Mesodermal cell (in vitro differentiated cells): ENCODE data around the gene OR6C74. TPM values are rescaled to one million over a fixed set of nuclear protein-coding genes. Genes with fewer than 3 reads are reported as not detected.

Experiments
- H3K27ac ChIP-seq: 2 replicates; pipeline ENCODE4 v1.7.0; 2013; ENCODE audit warnings: mild to moderate bottlenecking, low read depth, low read length, moderate library complexity; ENCODE audit not compliant: severe bottlenecking
- H3K36me3 ChIP-seq: 2 replicates; pipeline ENCODE4 v1.7.1; 2013; ENCODE audit warnings: mild to moderate bottlenecking, low read length, moderate library complexity; ENCODE audit not compliant: control insufficient read depth, insufficient read depth
- H3K4me1 ChIP-seq: one replicate; pipeline ENCODE4 v1.7.1; 2013; ENCODE audit warnings: mild to moderate bottlenecking, low read length; ENCODE audit not compliant: insufficient read depth, control insufficient read depth, poor library complexity, severe bottlenecking
- H3K4me3 ChIP-seq: 2 replicates; pipeline ENCODE4 v1.7.0; 2013; ENCODE audit warnings: low read length, control low read depth, mild to moderate bottlenecking; ENCODE audit not compliant: insufficient read depth, poor library complexity, severe bottlenecking; ENCODE audit errors: extremely low read depth
- H3K9me3 ChIP-seq: 2 replicates; pipeline ENCODE4 v1.7.1; 2013; ENCODE audit warnings: mild to moderate bottlenecking, low read length, moderate library complexity; ENCODE audit not compliant: control insufficient read depth
- WGBS, 2 experiments: methylation state at CpG; one replicate each; pipeline ENCODE4 v1.1.5; 2013; ENCODE audit warnings: missing lambda C conversion rate in 2 of 2; ENCODE audit not compliant: insufficient coverage in 2 of 2; 5-methylcytosine and 5-hydroxymethylcytosine counted together
- polyA plus RNA-seq, 2 experiments: library from polyadenylated mRNA; stranded (reverse); fragments of 50-300 nt; gene quantifications; one replicate each; pipeline ENCODE4 v1.2.3, GENCODE V29; 2013

The OR6C74 gene
- not detected for polyA plus RNA-seq (2013, experiment 1 of 2)
- not detected for polyA plus RNA-seq (2013, experiment 2 of 2)

DNA sequence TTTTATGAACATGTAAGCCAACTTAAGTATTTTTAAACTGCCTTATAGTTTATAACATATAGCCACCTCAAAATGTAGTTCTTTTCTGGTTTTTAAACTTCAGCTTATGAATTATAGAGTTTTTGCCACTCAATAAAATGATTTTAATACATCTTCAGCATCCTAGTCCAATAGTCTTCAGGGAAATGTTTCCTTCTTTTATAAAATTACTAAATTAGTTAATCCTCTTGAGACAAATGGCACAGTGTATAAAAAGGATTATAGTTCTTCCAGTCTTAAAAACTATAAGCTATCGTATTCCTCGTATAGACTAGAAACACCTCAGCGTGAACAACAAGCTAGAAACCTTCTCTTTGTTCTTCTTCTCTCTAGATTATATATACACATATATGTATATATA lies at the start of gene OR6C74:
Gene OR6C74, plus strand, starts transcription at position 301 of the 400 bp plus-strand sequence. CDS start 2,679 bp downstream, outside the sequence.
- H3K4me1 ChIP-seq, result no peaks in the 10 kb centered on the region
- H3K9me3 ChIP-seq, result no peaks in the 10 kb centered on the region
- H3K27ac ChIP-seq, result no peak within 1 kb of the TSS
- H3K36me3 ChIP-seq, result no peaks in the 10 kb centered on the region
- H3K4me3 ChIP-seq, result no peak within 1 kb of the TSS
- WGBS, 2 experiments, result no CpG with 5 or more reads among the region's 3 CpGs

DNA sequence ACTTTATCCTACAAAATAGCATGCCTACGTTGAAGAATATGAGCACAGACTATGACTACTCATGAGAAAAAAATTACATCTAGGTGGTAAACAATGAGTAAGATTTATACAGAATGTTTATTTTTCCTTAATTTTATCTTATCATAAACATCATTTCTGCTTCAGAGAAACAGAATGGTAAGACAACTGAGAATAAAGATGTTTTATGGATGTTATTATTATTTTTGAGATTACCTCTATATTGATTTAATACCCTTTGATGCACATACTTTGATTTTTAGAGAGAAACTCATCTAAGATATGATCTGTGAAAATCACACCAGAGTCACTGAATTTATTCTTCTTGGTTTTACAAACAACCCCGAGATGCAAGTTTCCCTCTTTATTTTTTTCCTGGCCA lies 23.7 kb upstream of the OR6C74 start, which contains the start of gene OR10A7:
Gene OR10A7, plus strand, starts transcription at position 301 of the 400 bp plus-strand sequence. Its CDS starts 0 bp downstream, at position 301.
- no peaks in the 10 kb centered on the region for H3K4me1 ChIP-seq
- no peaks in the 10 kb centered on the region for H3K36me3 ChIP-seq
- WGBS, 2 experiments, result 77 to 86% methylated on average over 1 of the region's 2 CpGs
- no peak within 1 kb of the TSS for H3K27ac ChIP-seq
- H3K9me3 ChIP-seq, result no peaks in the 10 kb centered on the region
- no peak within 1 kb of the TSS for H3K4me3 ChIP-seq

DNA sequence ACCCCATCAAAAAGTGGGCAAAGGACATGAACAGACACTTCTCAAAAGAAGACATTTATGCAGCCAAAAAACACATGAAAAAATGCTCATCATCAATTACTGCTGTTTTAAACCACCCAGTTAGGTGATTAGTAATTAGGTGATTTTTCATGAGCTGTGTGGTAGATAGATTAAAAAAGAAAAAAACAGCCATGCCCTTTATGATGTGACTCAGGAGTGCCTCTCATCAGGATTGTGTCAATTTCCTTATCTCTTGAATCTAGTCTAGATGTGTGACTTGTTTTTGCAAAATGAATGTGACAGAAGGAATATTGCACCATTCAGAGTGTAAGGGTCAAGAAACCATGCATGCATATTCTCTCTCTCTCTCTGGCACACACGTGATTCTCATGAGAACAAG lies 17.9 kb upstream of the OR6C74 start:
- Histone ChIP-seq H3K36me3 (no peaks in the 10 kb centered on the region), H3K27ac (no peak overlapping the region), H3K9me3 (no peaks in the 10 kb centered on the region), H3K4me3 (no peak overlapping the region), H3K4me1 (no peaks in the 10 kb centered on the region)
- 86% methylated on average over 1 of the region's 1 CpG; no CpG with 5 or more reads in 1 of the 2 experiments for WGBS, 2 experiments

DNA sequence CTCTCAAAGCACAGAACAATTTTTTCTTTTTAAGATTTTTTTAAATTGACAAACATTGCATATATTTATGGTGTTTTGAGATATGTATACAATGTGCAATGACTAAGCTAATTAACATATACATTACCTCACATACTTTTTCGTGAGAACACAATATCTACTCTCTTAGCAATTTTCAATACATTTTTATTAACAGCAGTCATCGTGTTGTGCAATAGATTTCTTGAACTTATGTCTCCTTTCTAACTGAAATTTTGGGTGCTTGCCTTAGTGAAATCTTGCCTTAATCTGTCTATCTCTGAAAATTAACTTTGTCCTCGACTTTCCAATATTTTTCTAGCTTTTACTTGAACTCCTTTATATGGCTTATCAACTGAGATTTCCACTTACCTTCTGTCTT lies 16.8 kb upstream of the OR6C74 start:
- WGBS, 2 experiments, result 67 to 71% methylated on average over 2 to 3 of the region's 3 CpGs
- H3K27ac ChIP-seq, result no peak overlapping the region
- no peaks in the 10 kb centered on the region for H3K4me1 ChIP-seq
- H3K36me3 ChIP-seq, result no peaks in the 10 kb centered on the region
- H3K9me3 ChIP-seq, result no peaks in the 10 kb centered on the region
- no peak overlapping the region for H3K4me3 ChIP-seq

DNA sequence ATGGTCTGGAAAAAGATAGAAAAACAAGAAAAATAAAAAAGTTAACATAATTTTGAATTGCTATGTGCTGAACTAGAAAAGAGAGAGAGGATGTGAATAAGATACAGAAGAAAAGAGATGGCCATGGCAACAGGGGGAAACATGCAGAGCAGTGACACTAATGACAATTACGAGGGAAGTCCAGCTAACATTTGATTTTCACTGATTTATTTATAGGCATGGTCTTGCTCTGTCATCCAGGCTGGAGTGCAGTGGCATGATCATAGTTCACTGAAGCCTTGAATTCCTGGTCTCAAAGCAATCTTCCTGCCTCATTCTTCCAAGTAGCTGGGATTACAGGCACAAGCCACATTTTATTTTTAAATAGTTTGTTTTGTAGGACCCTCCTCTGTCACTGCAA lies 1.8 kb downstream of the OR6C74 start:
- no peak overlapping the region for H3K27ac ChIP-seq
- no peaks in the 10 kb centered on the region for H3K36me3 ChIP-seq
- H3K9me3 ChIP-seq, result no peaks in the 10 kb centered on the region
- H3K4me3 ChIP-seq, result no peak overlapping the region
- WGBS, 2 experiments, result 80% methylated on average over 1 of the region's 1 CpG; no CpG with 5 or more reads in 1 of the 2 experiments
- no peaks in the 10 kb centered on the region for H3K4me1 ChIP-seq

DNA sequence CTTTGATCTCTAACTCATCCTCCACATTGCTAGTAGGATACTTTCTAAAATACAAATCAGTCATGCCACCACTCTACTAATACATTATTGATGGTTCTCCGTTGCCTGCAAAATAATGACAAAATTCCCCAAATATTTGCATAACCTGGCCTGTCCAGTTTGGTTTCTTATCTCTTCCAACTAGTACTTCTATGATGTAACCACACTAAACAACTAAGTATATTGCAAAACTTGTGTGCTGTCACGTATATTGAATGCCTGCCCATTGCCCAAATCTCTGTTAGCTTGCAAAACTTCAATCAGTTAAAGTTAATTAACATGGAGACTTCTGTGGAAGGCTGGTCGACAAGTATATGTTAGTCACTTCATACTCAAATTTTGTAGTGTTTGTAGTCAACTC lies 6.5 kb downstream of the OR6C74 start:
- no peak overlapping the region for H3K4me3 ChIP-seq
- WGBS, 2 experiments, result 73 to 81% methylated on average over 1 to 2 of the region's 3 CpGs
- no peaks in the 10 kb centered on the region for H3K36me3 ChIP-seq
- no peaks in the 10 kb centered on the region for H3K4me1 ChIP-seq
- no peak overlapping the region for H3K27ac ChIP-seq
- no peaks in the 10 kb centered on the region for H3K9me3 ChIP-seq

DNA sequence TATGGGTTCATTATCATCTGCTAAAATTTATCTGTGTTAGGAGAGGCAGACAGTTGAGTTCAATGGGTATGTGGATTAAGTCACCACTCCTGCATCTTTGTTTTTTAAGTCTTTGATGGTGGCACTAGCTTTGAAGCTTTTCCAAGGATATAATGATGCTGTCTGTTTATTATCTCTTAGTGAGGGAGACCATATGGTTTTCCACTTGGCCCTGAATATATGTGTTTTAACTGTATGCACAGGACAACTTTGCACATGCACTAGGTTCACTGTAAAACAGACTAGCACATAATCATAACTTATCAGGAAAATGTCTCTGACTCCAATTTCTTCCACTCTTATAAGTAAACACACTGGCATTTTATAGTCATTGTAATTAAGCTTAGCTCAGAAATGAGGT lies 8.9 kb downstream of the OR6C74 start:
- Histone ChIP-seq H3K9me3 (no peaks in the 10 kb centered on the region), H3K27ac (no peak overlapping the region), H3K36me3 (no peaks in the 10 kb centered on the region), H3K4me3 (no peak overlapping the region), H3K4me1 (no peaks in the 10 kb centered on the region)

DNA sequence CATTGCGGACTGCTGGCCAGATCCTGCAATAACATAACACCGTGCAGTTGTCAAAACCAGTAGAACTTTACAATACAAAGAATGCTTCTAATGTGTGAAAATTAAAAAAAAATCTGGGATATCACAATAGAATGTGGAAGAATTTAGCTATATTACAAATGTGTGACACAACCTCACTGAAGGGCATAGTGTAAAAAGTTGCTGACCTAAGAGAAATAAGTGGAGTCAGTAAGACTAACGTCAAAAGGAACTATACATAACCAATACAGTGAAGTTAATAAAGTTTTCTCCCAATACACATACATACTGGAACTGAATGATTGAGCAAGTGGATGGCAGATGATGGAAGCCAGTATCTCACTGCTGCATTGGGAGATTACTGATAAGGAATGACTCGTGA lies 12.4 kb downstream of the OR6C74 start:
- no peak overlapping the region for H3K4me3 ChIP-seq
- no peaks in the 10 kb centered on the region for H3K36me3 ChIP-seq
- H3K4me1 ChIP-seq, result no peaks in the 10 kb centered on the region
- no CpG with 5 or more reads among the region's 4 CpGs for WGBS, 2 experiments
- no peaks in the 10 kb centered on the region for H3K9me3 ChIP-seq
- no peak overlapping the region for H3K27ac ChIP-seq

DNA sequence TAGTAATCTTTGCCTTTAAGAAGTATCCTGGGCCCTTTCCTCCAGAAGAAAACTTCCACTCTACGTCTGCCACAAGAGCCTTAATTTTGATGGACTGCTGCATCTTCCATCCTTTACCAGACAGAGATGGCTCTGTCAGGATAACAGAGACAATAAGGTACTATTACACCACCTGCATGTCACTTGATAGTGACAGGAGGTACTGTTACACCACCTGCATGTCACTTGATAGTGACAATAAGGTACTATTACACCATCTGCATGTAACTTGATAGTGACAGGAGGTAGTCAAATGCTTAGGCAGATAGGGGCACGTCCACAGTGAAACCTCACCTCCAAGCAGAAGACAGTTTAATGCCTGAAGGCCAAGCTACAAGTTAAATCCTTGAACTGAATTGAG lies 13.9 kb downstream of the OR6C74 start:
- H3K27ac ChIP-seq, result no peak overlapping the region
- 83 to 91% methylated on average over 1 to 2 of the region's 2 CpGs for WGBS, 2 experiments
- no peak overlapping the region for H3K4me3 ChIP-seq
- H3K9me3 ChIP-seq, result no peaks in the 10 kb centered on the region
- no peaks in the 10 kb centered on the region for H3K36me3 ChIP-seq
- no peaks in the 10 kb centered on the region for H3K4me1 ChIP-seq

DNA sequence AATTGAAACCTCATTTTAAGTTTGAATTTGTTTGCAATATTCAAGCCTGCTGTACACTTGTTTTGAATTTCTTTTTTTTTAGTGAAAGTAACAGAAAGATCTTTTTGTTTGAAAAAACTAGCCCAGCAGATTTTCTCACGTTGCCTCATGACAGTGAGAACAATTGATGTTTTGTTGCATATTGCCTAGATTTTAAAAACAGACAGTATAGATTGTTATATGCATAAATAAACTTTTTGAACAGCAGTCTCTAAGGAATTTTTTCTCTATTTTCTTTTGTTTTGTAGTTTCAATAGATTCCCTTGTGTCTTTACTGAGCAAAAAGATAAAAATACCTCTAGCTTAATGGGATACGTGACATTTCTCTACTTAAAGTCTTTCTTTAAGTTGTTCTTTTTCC lies 36.6 kb downstream of the OR6C74 start:
- WGBS, 2 experiments, result no CpG with 5 or more reads among the region's 2 CpGs
- Histone ChIP-seq H3K9me3 (peaks cover 3% of the 10 kb centered on the region), H3K4me3 (no peak overlapping the region), H3K4me1 (no peaks in the 10 kb centered on the region), H3K36me3 (no peaks in the 10 kb centered on the region), H3K27ac (no peak overlapping the region)

DNA sequence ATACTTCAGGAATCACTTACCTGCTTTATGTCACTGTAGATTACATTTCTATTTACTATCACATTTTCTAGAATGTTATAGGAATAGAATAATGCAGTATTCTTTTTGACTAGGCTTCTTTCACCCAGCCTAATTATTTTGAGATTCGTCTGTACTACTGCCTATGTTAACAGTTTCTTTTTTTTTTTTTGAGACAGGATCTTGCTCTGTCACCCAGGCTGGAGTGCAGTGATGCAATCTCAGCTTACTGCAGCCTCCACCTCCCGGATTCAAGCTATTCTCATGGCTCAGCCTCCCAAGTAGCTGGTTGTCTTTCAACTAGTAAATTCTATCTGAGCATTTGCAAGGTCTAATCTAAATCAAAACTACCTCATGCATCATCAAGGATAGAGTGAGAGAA lies 45.6 kb downstream of the OR6C74 start:
- no peaks in the 10 kb centered on the region for H3K9me3 ChIP-seq
- no peak overlapping the region for H3K4me3 ChIP-seq
- H3K36me3 ChIP-seq, result no peaks in the 10 kb centered on the region
- no peaks in the 10 kb centered on the region for H3K4me1 ChIP-seq
- no peak overlapping the region for H3K27ac ChIP-seq
- 67 to 71% methylated on average over 1 of the region's 2 CpGs for WGBS, 2 experiments
